ENCODE measurements around the gene BNIPL. TPM values are rescaled to one million over a fixed set of nuclear protein-coding genes. Genes with fewer than 3 reads are reported as not detected.

The BNIPL gene
- total RNA-seq, 2 donors from 2014 or later: 13.2 to 14.8 TPM

GRCh38 chr1:151008244-151009205 lies 27.9 kb upstream of the BNIPL start, which contains the start of gene PRUNE1:
PRUNE1 (plus strand) TSS chr1:151008449; CDS start chr1:151008633, 184 bp downstream.
- H3K36me3 ChIP-seq: no peaks in the 10 kb centered on the region
- intact Hi-C loops (cut with DNase I): no loop called here
- peaks cover under 1% of the 10 kb centered on the region for H3K4me1 ChIP-seq (replicated peaks)
- TF ChIP-seq POLR2AphosphoS5 (IDR thresholded peaks at IDR 0.05): peak; percentile 94
- peak; percentile 76 for TF ChIP-seq POLR2A (IDR thresholded peaks at IDR 0.05)
- TF ChIP-seq CTCF (IDR thresholded peaks at IDR 0.05): peak in 3 of 4 experiments; percentile 15 to 68 (median 37)
- H3K4me3 ChIP-seq: peak within 1 kb of the TSS; percentile 61 to 72
- H3K9me3 ChIP-seq: no peaks in the 10 kb centered on the region
- peak; percentile 93 for DNase-seq (ENCODE audit: low spot score)
- H3K27me3 ChIP-seq (replicated peaks; ENCODE audit: insufficient read depth): no peaks in the 10 kb centered on the region
- peak within 1 kb of the TSS; percentile 91 to 96 for H3K27ac ChIP-seq
- WGBS: under 1% methylated on average over 66 of the region's 69 CpGs

DNA sequence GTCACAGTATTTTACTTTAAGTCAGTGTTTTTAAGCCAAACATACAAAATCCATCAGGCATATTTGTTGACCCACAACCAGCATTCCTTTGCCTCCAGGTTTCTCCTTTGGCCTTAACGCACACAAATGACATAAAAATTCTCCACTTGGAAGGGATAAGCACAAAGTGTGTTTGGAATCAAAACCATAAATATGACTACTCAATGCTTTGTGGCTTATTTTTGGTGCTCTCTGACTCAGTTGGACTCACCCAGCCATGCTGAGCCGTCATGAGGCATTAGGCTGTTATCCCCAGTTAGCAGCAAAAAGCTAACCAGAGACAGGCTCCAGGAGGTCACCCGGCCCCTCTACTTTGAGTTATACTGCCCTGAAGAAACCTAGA lies 27.2 kb upstream of the BNIPL start:
- intact Hi-C loops (cut with DNase I): no loop called here
- Histone ChIP-seq H3K9me3 (no peaks in the 10 kb centered on the region), H3K4me1 (replicated peaks) (no peaks in the 10 kb centered on the region), H3K36me3 (no peaks in the 10 kb centered on the region), H3K4me3 (peak overlapping the region; percentile 61 to 72), H3K27me3 (replicated peaks; ENCODE audit: insufficient read depth) (no peaks in the 10 kb centered on the region), H3K27ac (peak overlapping the region; percentile 91 to 96)
- 27% methylated on average over 3 of the region's 3 CpGs for WGBS
- TF ChIP-seq POLR2A (IDR thresholded peaks at IDR 0.05) (no peak), POLR2AphosphoS5 (IDR thresholded peaks at IDR 0.05) (no peak), CTCF (IDR thresholded peaks at IDR 0.05) (no peak)
- no peak for DNase-seq (ENCODE audit: low spot score)

DNA sequence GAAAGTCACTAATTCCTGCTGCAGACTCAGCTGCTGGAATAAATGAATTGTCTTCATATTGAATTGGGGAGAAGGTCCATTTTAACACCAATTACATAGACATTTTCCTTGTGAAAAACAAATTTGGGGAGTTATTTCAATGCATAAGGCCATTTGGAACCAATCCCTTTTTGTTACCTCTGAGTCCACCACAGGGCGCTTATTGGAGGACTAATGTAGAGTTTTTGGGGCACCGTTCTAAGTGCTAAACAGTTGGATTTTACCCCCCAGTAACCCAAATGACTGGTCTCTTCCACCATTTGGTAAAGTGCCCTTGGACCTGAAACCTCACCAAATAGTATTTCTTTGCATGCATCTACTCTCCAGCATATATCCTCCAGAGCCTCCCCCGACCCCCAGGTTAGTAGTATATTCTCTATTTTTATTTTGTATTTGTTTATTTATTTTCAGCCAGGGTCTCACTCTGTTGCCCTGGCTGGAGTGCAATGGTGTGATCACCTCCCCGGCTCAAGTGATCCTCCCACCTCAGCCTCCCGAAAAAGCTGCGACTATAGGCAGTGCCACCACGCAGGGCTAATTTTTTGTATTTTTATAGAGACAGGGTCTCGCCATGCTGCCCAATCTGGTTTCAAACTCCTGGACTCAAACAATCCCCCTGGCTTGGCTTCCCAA lies 26.6 kb upstream of the BNIPL start:
- Histone ChIP-seq H3K27ac (peak overlapping the region in 1 of 2 donors; percentile 96), H3K4me3 (no peak overlapping the region), H3K36me3 (no peaks in the 10 kb centered on the region), H3K9me3 (no peaks in the 10 kb centered on the region), H3K4me1 (replicated peaks) (no peaks in the 10 kb centered on the region), H3K27me3 (replicated peaks; ENCODE audit: insufficient read depth) (no peaks in the 10 kb centered on the region)
- no peak for DNase-seq (ENCODE audit: low spot score)
- 94% methylated on average over 8 of the region's 8 CpGs for WGBS
- TF ChIP-seq POLR2A (IDR thresholded peaks at IDR 0.05): no peak
- TF ChIP-seq CTCF (IDR thresholded peaks at IDR 0.05): no peak
- no peak for TF ChIP-seq POLR2AphosphoS5 (IDR thresholded peaks at IDR 0.05)
- intact Hi-C loops (cut with DNase I): no loop called here

DNA sequence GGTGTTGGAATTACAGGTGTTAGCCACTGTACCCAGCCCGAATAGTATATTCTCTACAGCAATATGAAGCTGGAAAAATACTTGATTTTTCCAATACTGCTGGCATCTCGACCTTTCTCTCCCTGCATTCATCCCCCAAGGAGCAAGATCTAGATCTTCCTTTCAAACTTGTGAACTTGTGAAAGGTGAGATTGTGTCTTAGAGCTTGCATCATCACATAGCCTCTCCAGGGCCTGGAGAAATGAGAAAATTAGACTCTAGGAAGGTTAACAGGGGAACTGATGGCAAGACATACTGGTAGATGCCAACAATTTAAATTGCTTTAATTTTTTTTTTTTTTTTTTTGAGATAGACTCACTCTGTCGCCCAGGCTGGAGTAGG lies 26.1 kb upstream of the BNIPL start:
- H3K4me1 ChIP-seq (replicated peaks): no peaks in the 10 kb centered on the region
- TF ChIP-seq POLR2AphosphoS5 (IDR thresholded peaks at IDR 0.05) (no peak), CTCF (IDR thresholded peaks at IDR 0.05) (no peak), POLR2A (IDR thresholded peaks at IDR 0.05) (no peak)
- H3K9me3 ChIP-seq: no peaks in the 10 kb centered on the region
- no peaks in the 10 kb centered on the region for H3K36me3 ChIP-seq
- 81% methylated on average over 3 of the region's 3 CpGs for WGBS
- intact Hi-C loops (cut with DNase I): no loop called here
- H3K27me3 ChIP-seq (replicated peaks; ENCODE audit: insufficient read depth): no peaks in the 10 kb centered on the region
- DNase-seq (ENCODE audit: low spot score): no peak
- no peak overlapping the region for H3K27ac ChIP-seq
- H3K4me3 ChIP-seq: no peak overlapping the region
